CD4-positive, alpha-beta memory T cell (primary cell): ENCODE results near the gene CRBN. TPM values are rescaled to one million over a fixed set of nuclear protein-coding genes. Genes with fewer than 3 reads are reported as not detected.

ENCODE experiments used
- CTCF ChIA-PET: fragments of 350-600 bp; sonication (Branson Sonifier 250); formaldehyde crosslinking; loops from one replicate; lab custom pipeline; 2021; ENCODE audit warnings: inconsistent platforms; ENCODE audit not compliant: partially characterized antibody; lab: Charles Lee
- POLR2A ChIA-PET: fragments of 350-600 bp; sonication (Branson Sonifier 250); formaldehyde crosslinking; loops from one replicate; lab custom pipeline; 2021; ENCODE audit not compliant: partially characterized antibody; lab: Charles Lee
- DNase-seq, 5 donors: peaks; one replicate each; pipeline versions ENCODE4 v3.0.0 to v3.0.0-alpha.2; 2020 to 2022; ENCODE audit warnings: mixed read lengths in 1 of 5
- H3K27ac ChIP-seq: one replicate; pipeline ENCODE4 v1.7.0; 2013; ENCODE audit warnings: low read depth, low read length
- H3K27me3 ChIP-seq: 2 replicates; pipeline ENCODE4 v1.7.0; 2013; ENCODE audit warnings: mild to moderate bottlenecking, low read length, moderate library complexity; ENCODE audit not compliant: insufficient read depth
- H3K36me3 ChIP-seq: 2 replicates; pipeline ENCODE4 v1.7.0; 2013; ENCODE audit warnings: mild to moderate bottlenecking, low read length, moderate library complexity; ENCODE audit not compliant: insufficient read depth
- H3K4me1 ChIP-seq: 2 replicates; pipeline ENCODE4 v1.7.0; 2013; ENCODE audit warnings: mild to moderate bottlenecking, low read length, moderate library complexity; ENCODE audit not compliant: insufficient read depth
- H3K4me3 ChIP-seq, 2 donors: one replicate each; pipeline ENCODE4 v1.7.0; 2013; ENCODE audit warnings: low read length in 2 of 2, mild to moderate bottlenecking in 1 of 2
- H3K9me3 ChIP-seq, 2 donors: one replicate each; pipeline ENCODE4 v1.7.0; 2013; ENCODE audit warnings: low read length in 2 of 2, control low read depth in 1 of 2; ENCODE audit not compliant: control insufficient read depth in 1 of 2
- H3K27ac Mint-ChIP-seq, 7 donors: one replicate each; pipeline ENCODE4 v1.8.0; 2020 to 2021; ENCODE audit warnings: mixed read lengths in 7 of 7, mild to moderate bottlenecking in 6 of 7, inconsistent platforms in 3 of 7, moderate library complexity in 3 of 7
- H3K27me3 Mint-ChIP-seq, 2 donors: one replicate each; pipeline ENCODE4 v1.8.0; 2020 to 2021; ENCODE audit warnings: mixed read lengths in 2 of 2
- H3K36me3 Mint-ChIP-seq, 2 donors: one replicate each; pipeline ENCODE4 v1.8.0; 2020 to 2021; ENCODE audit warnings: mixed read lengths in 2 of 2, inconsistent platforms in 1 of 2, mild to moderate bottlenecking in 1 of 2
- H3K4me1 Mint-ChIP-seq, 4 donors: one replicate each; pipeline ENCODE4 v1.8.0; 2020 to 2021; ENCODE audit warnings: mixed read lengths in 4 of 4, mild to moderate bottlenecking in 1 of 4
- H3K4me3 Mint-ChIP-seq, 8 donors: one replicate each; pipeline ENCODE4 v1.8.0; 2020 to 2021; ENCODE audit warnings: mixed read lengths in 8 of 8, mild to moderate bottlenecking in 7 of 8, moderate library complexity in 6 of 8, inconsistent platforms in 3 of 8
- H3K9me3 Mint-ChIP-seq, 8 donors: one replicate each; pipeline ENCODE4 v1.8.0; 2020 to 2021; ENCODE audit warnings: mixed read lengths in 8 of 8, mild to moderate bottlenecking in 5 of 8, inconsistent platforms in 3 of 8, moderate library complexity in 1 of 8
- intact Hi-C: fragments of 100-400 bp; cut with micrococcal nuclease; formaldehyde crosslinking; loops from one replicate; pipeline ENCODE4 v1.15.1; 2023
- polyA plus RNA-seq, 2 donors: library from polyadenylated mRNA; unstranded; fragments of 300-500 nt; fragmentation: Illumina TruSeq; gene quantifications; one replicate each; pipeline ENCODE4 v1.2.3, GENCODE V29; 2021
- total RNA-seq, 2 experiments: library from RNA; stranded (reverse); gene quantifications; one replicate each; pipeline ENCODE4 v1.2.3, GENCODE V29; 2021

Gene CRBN
- total and polyA plus RNA-seq, 4 experiments from 2014 or later = 150 to 235 (median 178) TPM

DNA sequence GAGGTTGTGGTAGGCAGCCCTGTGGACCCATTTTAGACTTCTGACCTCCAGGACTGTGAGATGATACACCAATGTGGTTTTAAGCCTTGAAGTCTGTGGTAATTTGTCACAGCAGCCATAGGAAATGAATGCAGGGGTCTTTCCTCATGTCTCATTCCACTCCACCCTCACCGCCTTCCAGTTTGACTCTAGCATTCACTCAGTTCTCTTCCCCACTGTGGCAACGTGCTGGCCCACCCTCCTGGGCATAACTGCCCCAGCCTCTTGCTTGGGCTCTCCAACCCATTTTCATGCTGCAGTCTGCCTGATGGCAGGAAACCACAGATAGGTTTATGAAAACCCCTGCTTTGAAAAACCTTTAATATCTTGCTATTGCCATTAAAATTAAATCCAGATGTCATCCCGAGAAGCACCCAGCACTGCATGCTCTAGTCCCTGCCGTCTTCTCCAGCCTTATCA lies 60.1 kb downstream of the CRBN start:
- Histone ChIP-seq H3K27ac (no peak overlapping the region), H3K36me3 (no peaks in the 10 kb centered on the region), H3K27me3 (no peaks in the 10 kb centered on the region), H3K4me3 (no peak overlapping the region), H3K9me3 (no peaks in the 10 kb centered on the region), H3K4me1 (no peaks in the 10 kb centered on the region)
- H3K4me1 Mint-ChIP-seq = peaks cover 0 to 6% (median 4%) of the 10 kb centered on the region in 4 donors
- peak overlapping the region in 3 of 7 donors; percentile 54 to 77 (median 77) for H3K27ac Mint-ChIP-seq
- intact Hi-C loops = no loop called here
- no peak for DNase-seq
- peak overlapping the region in 1 of 8 donors; percentile 66 for H3K4me3 Mint-ChIP-seq
- CTCF ChIA-PET = no interaction called here
- H3K9me3 Mint-ChIP-seq = no peaks in the 10 kb centered on the region
- no peaks in the 10 kb centered on the region for H3K36me3 Mint-ChIP-seq
- POLR2A ChIA-PET = no interaction called here
- peaks cover 0 to 1% of the 10 kb centered on the region in 2 donors for H3K27me3 Mint-ChIP-seq

DNA sequence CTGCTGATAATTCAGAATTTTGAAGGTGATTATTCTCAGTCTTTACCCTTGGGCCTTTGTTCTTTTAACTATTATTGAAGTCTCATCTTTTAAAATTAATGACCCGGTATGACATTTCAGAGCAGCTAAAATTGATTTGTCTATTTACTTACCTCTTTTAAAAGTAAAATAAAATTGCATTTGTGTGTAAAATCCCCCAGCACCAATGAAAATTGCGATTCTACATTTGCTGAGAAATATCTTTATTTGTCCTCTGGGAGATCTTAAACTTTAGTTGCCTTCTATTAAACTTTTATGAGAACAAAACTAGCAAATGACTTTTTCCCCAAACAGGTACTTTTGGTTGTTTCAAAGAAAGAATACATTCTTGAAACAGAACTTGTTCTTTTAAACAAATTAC lies 61.8 kb downstream of the CRBN start:
- Histone ChIP-seq H3K27me3 (no peaks in the 10 kb centered on the region), H3K4me3 (no peak overlapping the region), H3K36me3 (no peaks in the 10 kb centered on the region), H3K4me1 (no peaks in the 10 kb centered on the region), H3K9me3 (no peaks in the 10 kb centered on the region), H3K27ac (no peak overlapping the region)
- no peak overlapping the region for H3K27ac Mint-ChIP-seq
- peaks cover 0 to 6% (median 4%) of the 10 kb centered on the region in 4 donors for H3K4me1 Mint-ChIP-seq
- H3K9me3 Mint-ChIP-seq = no peaks in the 10 kb centered on the region
- ChIA-PET POLR2A (no interaction called here), CTCF (no interaction called here)
- no peaks in the 10 kb centered on the region for H3K36me3 Mint-ChIP-seq
- no peak for DNase-seq
- no peak overlapping the region for H3K4me3 Mint-ChIP-seq
- intact Hi-C loops = no loop called here
- H3K27me3 Mint-ChIP-seq = peaks cover 0 to 3% of the 10 kb centered on the region in 2 donors

DNA sequence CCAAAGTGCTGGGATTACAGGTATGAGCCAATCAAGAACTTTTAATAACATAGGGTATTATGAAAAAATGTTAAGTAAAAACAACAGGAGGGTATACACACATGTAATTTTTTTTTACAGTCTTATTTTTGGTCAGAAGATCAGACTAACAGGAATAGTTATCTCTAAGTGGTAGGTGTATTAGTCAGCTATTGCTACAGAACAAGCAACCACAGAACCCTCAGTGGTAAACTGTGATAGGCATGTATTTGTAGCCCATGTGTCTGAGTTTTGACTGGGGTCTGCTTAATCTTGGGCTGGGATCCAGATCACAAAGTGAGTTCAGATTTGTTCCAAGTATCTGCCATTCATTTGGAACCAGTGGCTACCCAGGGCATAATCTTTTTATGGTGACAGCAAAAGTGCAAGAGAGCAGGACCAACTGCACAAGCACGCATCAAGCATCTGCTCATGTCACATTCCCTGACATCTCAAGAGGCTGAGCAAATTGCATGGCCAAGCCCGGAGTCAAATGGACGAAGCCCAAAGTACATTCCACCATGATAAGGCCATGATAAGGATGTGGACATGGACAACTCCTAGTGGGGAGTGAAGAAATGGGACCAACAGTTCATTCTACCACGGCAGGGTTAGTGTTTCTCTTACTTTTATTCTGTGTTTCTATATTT lies 66.3 kb downstream of the CRBN start:
- Mint-ChIP-seq H3K4me3 (no peak overlapping the region), H3K4me1 (peaks cover 16 to 31% (median 23%) of the 10 kb centered on the region in 4 donors), H3K9me3 (peaks cover 0 to 3% (median 0%) of the 10 kb centered on the region in 8 donors), H3K27ac (no peak overlapping the region), H3K27me3 (peaks cover 0 to 3% of the 10 kb centered on the region in 2 donors), H3K36me3 (no peaks in the 10 kb centered on the region)
- ChIA-PET CTCF (no interaction called here), POLR2A (no interaction called here)
- DNase-seq = no peak
- intact Hi-C loops = no loop called here
- Histone ChIP-seq H3K4me3 (no peak overlapping the region), H3K9me3 (no peaks in the 10 kb centered on the region), H3K36me3 (no peaks in the 10 kb centered on the region), H3K27ac (no peak overlapping the region), H3K4me1 (peaks cover 14% of the 10 kb centered on the region), H3K27me3 (no peaks in the 10 kb centered on the region)

DNA sequence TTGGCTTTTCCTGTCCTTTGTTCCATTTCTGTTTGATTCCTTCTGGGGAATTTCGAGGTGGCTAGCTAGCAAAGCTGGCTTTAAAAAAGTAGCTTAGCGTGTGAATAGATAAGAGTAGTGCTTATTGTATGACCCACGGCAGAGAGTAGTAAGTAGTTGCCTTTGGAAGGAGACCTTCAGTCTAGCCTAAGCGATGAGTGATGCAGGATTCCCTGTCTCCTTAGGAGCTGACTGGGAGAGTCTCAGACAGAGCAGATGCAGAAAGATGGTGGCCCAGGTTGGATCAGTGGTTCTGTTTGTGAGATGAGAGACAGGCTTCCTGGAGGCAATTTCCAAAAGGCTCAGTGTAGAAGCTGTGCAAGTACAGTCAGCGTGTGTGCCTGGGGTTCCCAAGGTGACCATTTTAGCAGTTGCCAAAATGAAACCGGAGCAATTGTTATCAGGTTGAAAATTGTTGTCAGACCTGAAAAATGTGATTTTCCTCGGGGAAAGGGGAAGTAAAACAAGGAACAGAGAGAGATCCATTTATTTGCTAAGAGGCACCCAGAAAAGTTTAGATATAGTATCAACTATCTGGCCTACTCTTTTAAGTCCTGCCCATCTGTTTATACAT lies 68.6 kb downstream of the CRBN start:
- H3K27me3 Mint-ChIP-seq = peaks cover 0 to 3% of the 10 kb centered on the region in 2 donors
- no peaks in the 10 kb centered on the region for H3K27me3 ChIP-seq
- H3K27ac Mint-ChIP-seq = peak overlapping the region; percentile 92 to 97 (median 95)
- no peak overlapping the region for H3K4me3 ChIP-seq
- H3K4me1 ChIP-seq = peaks cover 14% of the 10 kb centered on the region
- CTCF ChIA-PET = interaction anchor here (1.3 kb wide), 1 partner anchor 43 kb away, joined by 3 read pairs; no protein-coding TSS in a partner anchor
- peak overlapping the region in 4 of 8 donors; percentile 71 to 78 (median 73) for H3K4me3 Mint-ChIP-seq
- no peak for DNase-seq
- H3K9me3 ChIP-seq = no peaks in the 10 kb centered on the region
- H3K27ac ChIP-seq = peak overlapping the region; percentile 54
- peaks cover 16 to 32% (median 25%) of the 10 kb centered on the region in 4 donors for H3K4me1 Mint-ChIP-seq
- peaks cover 0 to under 1% of the 10 kb centered on the region in 2 donors for H3K36me3 Mint-ChIP-seq
- H3K9me3 Mint-ChIP-seq = peaks cover 0 to 3% (median 0%) of the 10 kb centered on the region in 8 donors
- POLR2A ChIA-PET = no interaction called here
- H3K36me3 ChIP-seq = no peaks in the 10 kb centered on the region
- intact Hi-C loops = no loop called here

DNA sequence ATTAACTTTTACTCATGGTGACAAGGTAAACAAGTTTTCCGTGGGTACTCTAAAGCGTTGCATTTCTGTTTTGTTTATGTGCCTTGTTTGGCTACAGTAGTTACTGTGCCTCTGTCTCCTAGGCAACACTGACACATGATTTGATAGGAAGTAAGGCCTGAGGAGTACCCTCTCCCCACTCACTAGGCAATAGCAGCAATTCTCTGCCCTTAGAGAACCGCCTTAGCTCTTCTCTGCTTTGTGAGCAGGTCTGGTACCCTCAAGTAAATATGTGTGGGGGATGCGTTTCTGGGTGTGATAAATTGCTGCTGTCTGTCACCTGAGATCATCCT lies 69.2 kb downstream of the CRBN start, which contains the start of gene IL5RA:
Gene IL5RA, minus strand, starts transcription at position 76 of the 332 bp plus-strand sequence. CDS start 5,390 bp downstream, outside the sequence.
- DNase-seq = peak; percentile 63 to 80 (median 69)
- intact Hi-C loops = no loop called here
- CTCF ChIA-PET = interaction anchor here (1.2 to 1.3 kb wide), 2 partner anchors 43 to 63 kb away, joined by 3 read pairs; no protein-coding TSS in a partner anchor
- Histone ChIP-seq H3K4me1 (peaks cover 14% of the 10 kb centered on the region), H3K9me3 (no peaks in the 10 kb centered on the region), H3K4me3 (no peak within 1 kb of the TSS), H3K36me3 (no peaks in the 10 kb centered on the region), H3K27me3 (no peaks in the 10 kb centered on the region), H3K27ac (peak within 1 kb of the TSS; percentile 54)
- Mint-ChIP-seq H3K9me3 (peaks cover 0 to 3% (median 0%) of the 10 kb centered on the region in 8 donors), H3K27ac (peak within 1 kb of the TSS; percentile 92 to 97 (median 95)), H3K4me3 (peak within 1 kb of the TSS; percentile 55 to 78 (median 72)), H3K4me1 (peaks cover 16 to 32% (median 26%) of the 10 kb centered on the region in 4 donors), H3K27me3 (peaks cover 1 to 4% of the 10 kb centered on the region in 2 donors), H3K36me3 (peaks cover 0 to 3% of the 10 kb centered on the region in 2 donors)
- POLR2A ChIA-PET = no interaction called here

DNA sequence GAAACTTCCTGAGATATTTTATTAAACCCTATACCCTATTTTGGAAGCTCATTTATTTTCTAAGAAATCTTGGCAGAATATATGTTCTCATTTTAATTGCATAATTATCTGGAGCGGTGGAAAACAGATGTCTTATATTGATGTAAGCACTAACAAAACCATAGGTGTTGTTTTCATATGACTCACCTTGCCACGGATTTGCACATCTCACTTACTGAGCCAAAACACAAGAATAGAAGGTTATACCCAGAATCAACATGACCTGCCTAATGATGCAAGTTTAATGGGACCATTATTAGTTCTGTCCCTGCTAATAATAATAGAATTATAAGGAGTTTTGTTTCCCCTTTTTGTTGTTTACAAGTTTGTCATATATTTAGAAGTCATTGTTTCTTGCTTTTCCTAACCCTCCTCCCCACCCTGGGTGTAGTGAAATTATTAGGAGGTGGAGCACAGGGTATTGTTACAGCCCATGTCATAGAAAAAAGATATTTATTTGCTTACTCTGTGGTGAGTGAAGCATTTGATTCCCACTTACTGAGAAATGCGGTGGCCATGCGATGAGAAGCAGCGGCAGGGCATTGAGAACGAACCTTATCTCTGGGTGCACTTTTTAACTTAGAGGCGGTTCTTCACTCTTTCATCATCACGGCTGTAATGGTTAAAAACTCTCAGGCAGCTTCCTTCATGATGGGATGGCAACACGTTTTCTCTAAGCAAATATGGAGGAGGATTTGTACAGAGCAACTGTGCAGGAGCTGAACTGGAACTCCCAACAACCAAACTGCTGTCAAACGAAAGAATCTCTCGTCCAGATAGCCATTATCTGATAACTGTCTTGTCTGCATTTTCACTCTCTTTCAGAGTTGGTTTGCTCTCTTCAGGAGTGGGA lies 69.8 kb downstream of the CRBN start:
- peak overlapping the region; percentile 54 for H3K27ac ChIP-seq
- CTCF ChIA-PET = interaction anchor here (1.2 to 1.3 kb wide), 2 partner anchors 42 to 63 kb away, joined by 3 read pairs; no protein-coding TSS in a partner anchor
- H3K4me3 ChIP-seq = no peak overlapping the region
- peaks cover 0 to 3% of the 10 kb centered on the region in 2 donors for H3K36me3 Mint-ChIP-seq
- no peaks in the 10 kb centered on the region for H3K9me3 ChIP-seq
- peaks cover 14% of the 10 kb centered on the region for H3K4me1 ChIP-seq
- H3K4me3 Mint-ChIP-seq = peak overlapping the region; percentile 55 to 78 (median 72)
- H3K27me3 ChIP-seq = no peaks in the 10 kb centered on the region
- intact Hi-C loops = no loop called here
- H3K36me3 ChIP-seq = no peaks in the 10 kb centered on the region
- peaks cover 1 to 8% of the 10 kb centered on the region in 2 donors for H3K27me3 Mint-ChIP-seq
- H3K4me1 Mint-ChIP-seq = peaks cover 16 to 32% (median 26%) of the 10 kb centered on the region in 4 donors
- peak overlapping the region; percentile 92 to 97 (median 95) for H3K27ac Mint-ChIP-seq
- peaks cover 0 to 3% (median 0%) of the 10 kb centered on the region in 8 donors for H3K9me3 Mint-ChIP-seq
- POLR2A ChIA-PET = no interaction called here
- peak in 1 of 5 donors; percentile 22 for DNase-seq
